Globus pallidus (tissue), 1 donor: Measurements from ENCODE around the gene PREP.

Source experiments
- DNase-seq: peaks from one replicate; pipeline ENCODE4 v3.0.0-alpha.2; 2015; ENCODE audit warnings: low spot score

The PREP gene

GRCh38 chr6:105308840-105309239, 94.0 kb downstream of the PREP start:
- DNase-seq = no peak

DNA sequence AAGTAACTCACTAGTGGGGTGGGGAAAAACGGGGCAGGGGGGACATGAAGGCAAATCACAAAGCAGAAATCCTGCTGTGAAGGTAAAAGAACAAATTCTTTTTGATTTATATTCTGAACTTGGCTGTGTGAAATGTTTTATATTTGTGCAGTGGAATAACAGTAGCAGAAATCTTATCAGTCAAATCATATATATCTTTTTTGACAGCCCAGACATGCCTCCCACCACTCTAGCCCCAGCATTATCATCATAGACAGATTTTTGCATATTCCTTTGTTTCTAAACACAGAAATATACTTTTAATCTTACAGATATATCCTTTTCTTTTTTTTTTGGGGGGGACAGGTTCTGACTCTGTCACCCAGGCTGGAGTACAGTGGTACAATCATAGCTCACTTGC, 97.4 kb downstream of the PREP start:
- no peak for DNase-seq

DNA sequence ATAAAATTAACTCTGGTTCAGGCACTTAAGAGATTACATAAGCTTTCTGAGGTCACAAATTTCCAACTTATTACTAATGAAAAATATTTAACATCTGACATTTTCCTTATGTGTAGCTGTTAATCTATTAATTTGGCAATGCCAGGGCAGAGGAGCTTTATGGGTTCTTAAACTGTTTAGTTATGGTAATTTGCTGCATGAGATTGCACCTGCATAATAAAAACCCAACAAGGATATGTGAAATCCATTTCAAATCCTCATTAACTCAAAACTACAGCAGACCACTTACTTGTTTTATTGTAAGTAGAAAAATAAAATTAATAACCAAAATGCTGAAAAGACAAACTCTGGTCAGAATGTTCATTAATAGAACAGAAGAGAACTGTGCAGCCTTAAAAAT, 98.1 kb downstream of the PREP start:
- DNase-seq = no peak

DNA sequence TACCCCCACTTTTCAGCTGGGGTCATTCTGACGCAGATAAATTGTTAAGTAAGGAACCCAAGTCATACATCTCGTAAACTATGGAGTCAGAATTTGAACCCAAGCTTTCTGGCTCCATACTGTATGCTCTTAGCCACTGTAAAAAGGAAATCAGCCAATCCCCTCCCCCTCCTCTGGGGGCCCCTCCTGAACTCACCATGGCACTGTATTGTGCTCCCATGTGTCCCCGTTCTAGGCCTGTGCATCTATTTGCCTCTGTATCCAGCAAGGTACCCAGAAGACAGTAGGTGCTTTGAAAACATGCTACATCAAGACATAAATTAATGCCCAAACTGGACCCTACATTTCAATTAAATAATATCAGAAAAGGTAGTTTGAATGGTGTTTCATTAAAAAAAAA, 98.5 kb downstream of the PREP start:
- DNase-seq = no peak

DNA sequence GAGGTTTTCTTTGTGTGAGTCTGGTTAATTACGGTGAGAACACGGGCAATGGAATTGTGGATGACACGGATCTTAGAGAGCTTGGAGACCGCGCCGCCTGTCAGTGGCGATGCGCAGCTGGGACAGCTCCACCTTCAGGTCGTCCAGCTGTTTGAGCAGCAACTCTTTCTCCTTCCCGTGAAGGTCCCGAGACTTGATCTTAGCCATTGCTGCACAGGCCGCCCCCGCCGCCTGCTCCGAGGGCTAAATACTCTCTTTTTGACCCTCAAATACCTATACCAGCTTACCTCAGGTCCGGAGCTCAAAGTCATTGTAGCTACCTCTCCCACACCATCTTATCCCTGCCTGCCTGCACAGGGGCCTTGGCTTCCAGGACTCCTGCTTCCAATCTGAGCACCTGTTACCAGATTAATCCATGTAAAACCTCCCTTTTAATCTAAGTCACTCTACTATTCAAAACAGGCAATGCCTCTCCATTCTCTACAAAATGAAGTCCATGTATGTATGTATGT, 100.2 kb downstream of the PREP start:
- DNase-seq = peak; percentile 12

DNA sequence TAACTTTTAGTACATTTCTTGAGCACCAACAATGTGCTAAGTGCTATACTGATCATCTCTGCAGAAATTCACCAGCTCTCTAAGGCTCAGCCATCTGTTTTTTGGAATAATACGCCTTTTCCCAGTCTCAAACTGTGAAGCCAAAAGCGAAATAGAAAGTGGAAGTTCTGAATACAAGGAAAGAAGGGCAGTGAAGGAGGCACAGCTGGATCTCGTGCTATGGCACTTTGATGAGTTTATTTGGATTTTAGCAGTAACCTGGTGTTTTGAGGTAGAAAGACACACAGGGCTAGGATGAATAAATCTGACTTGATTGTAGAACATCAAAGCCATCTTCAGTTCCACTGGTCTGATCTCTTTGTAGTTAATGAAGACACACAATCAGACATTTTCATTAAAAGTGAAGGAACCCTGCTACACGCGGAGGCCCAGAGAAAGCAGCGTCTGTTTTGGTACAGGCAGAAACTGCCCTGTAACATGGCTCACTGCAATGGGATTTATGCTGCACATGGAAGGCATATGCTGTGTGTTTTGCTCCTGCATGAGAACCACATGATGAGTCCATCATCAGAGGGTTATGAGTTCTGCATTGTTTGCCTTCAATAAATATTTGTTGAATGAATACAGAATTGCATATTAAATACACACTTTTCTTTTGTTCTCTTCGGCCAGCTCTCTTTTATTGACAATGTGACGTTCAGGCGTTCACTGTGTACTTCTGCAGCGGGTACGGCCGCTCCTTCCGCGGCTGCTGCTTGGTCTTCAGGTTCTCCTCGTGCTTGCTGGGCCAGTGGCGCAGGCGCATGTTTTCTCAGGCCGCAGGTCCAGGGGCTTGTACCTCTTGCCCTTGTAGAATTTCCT, 100.9 kb downstream of the PREP start:
- no peak for DNase-seq

DNA sequence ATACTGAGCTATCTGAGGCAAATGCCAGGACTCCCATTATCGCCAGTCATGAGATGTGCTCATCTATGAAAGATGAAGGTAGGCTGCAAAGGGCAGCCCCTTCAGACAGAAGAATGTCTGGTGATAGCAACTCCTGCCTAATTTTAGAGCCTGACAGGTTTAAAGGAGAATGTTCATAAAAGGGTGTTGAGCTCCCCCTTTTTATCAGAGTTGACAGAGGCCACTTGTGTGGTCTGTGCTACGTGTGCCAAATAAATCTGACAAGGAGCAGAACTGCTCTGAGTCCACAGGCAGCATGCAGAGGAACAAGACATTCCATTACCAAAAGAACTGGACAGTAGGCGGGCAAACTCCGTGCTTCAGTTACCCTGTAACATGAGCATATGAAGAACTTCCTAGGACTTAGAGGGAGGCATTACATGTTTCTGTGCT, 101.8 kb downstream of the PREP start:
- DNase-seq = no peak

DNA sequence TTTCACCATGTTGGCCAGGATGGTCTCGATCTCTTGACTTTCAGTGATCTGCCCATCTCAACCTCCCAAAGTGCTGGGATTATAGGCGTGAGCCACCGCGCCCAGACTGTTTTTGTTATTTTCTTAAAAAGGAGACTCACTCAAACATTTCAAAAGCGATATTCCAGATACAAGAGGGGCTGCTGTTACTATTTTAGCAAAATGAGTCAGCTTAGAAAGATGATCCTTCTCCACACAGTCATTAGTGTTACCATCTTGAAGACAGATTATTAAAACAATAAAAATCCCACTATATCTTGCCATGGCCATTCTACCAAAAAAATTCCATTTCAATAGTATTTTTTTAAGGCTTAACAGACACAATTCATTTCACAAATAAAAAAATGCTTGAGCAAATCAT, 102.8 kb downstream of the PREP start:
- no peak for DNase-seq

- no peak for DNase-seq
These were observed 108.8 kb downstream of the PREP start for GRCh38 chr6:105294129-105294528.

- DNase-seq = no peak
These were observed 110.1 kb downstream of the PREP start for GRCh38 chr6:105292689-105293339.

DNA sequence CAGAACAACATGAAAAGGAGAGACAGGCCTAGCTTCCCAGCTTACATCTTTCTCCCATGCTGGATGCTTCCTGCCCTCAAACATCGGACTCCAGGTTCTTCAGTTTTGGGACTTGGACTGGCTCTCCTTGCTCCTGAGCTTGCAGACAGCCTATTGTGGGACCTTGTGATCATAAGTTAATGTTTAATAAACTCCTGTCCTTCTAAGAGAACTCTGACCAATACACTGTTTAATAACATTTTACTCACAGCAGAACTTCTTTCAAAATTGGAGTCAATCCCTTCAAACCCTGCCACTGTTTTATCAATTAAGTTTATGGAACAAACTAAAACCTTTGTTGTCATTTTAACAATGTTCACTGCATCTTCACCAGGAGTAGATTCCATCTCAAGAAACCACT, 111.4 kb downstream of the PREP start:
- no peak for DNase-seq

GRCh38 chr6:105282631-105283585, 120.0 kb downstream of the PREP start:
- no peak for DNase-seq

DNA sequence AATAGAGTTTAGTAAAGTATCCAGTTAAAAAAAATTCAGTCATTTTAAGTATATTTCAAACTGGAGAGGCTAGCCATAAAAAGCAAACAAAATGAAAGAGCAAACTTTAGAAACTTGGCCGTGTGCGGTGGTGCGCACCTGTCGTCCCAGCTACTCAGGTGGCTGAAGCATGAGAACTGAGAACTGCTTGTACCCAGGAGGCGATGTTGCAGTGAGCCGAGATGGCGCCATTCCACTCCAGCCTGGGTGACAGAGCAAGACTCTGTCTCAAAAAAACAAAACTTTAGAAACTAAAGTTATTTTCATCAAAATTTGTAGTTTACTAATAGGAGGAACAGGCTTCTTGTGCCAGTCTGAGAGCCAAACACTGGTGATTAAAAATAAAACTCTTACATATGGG, 122.8 kb downstream of the PREP start:
- no peak for DNase-seq

- no peak for DNase-seq
These were observed 123.4 kb downstream of the PREP start for GRCh38 chr6:105279463-105279862.

DNA sequence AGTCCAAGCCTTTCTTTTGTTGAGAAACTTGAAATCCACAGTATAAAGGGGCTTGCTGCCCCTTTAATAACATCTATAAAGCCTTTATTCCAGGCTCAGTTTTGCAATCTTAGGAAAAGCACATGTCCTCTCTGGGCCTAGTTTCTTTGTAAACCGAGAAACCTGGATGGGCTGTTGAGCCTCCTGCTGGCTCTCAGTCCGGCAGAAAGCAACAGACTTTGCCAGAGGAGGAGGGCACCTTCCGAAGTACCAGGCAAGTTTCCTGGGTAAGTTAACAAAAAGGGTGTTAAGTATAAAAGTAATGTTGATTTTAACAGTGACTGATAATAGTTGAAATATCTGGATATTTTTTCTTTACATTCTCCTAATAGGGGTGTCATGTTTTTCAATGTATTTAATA, 124.1 kb downstream of the PREP start:
- DNase-seq = no peak

DNA sequence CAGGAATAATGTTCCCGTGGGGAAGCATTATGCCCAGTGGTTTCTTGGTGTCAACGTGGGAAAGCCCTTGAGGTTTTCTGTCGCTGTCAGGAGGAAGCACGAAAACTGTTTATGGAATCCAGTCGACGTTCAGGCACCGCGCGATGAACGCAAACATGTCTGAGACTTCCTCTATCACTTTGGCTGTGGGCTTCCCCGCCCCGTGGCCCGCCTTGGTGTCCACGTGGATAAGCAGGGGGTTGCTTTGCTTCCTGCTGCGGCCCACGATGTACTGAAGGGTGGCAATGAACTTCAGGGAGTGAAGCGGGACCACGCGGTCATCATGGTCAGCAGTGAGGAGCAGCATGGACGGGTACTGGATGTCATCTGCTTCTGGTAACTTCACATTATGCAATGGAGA, 124.8 kb downstream of the PREP start:
- DNase-seq = no peak

- no peak for DNase-seq
These were observed 126.5 kb downstream of the PREP start for GRCh38 chr6:105276374-105276773.

DNA sequence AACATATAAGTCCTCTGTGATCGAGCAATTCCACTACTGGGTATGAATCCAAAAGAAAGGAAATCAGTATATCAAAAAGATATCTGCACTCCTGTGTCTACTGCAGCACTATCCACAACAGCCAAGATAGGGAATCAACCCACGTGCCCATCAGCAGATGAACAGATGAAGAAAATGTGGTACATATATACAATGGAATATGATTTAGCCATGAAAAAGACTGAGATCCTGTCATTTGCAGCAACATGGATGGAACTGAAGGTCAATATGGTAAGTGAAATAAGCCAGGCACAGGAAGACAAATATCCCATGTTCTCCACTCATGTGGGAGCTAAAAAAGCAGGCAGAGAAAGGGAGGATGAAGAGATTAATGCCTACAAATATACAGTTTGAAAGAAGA, 127.3 kb downstream of the PREP start:
- DNase-seq = no peak

DNA sequence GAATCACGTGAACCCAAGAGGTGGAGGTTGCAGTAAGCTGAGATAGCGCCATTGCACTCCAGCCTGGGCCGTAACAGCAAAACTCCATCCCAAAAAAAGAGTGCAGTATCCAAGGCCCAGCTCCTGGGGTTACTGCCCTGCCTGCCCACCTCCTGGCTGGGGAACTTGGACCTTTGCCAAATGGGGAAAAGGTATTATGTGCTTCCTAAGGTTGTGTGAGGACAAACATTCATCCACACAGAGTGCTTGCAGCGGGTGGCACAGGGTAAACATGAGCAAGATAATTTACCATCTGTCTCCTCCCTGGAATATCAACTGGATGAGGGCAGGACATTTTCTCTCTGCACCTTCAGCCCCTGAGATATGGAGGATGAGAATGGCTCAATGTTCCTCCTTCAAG, 128.2 kb downstream of the PREP start:
- no peak for DNase-seq

DNA sequence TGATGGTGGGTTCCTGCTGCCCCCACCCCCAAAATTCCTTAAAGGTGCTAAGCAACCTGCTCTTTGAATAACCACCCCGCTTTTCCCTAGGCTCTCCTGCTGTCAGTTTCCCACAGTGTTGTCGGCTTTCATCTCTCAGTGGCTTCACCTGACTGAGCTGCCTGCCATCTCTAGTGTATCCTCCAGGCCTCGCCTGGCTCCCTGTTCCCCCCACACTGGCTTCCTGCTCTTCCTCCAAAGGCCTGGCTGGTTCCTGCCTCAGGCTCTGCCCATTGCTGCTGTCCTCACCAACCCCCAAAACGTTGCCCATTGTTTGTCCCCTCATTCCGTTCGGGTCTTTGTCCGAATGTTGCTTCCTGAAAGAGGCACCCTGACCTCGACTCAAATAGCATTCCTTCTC, 129.3 kb downstream of the PREP start:
- DNase-seq = no peak

- DNase-seq = no peak
These were observed 130.1 kb downstream of the PREP start for GRCh38 chr6:105272786-105273185.

GRCh38 chr6:105270511-105270910, 132.4 kb downstream of the PREP start:
- DNase-seq = no peak
